Muscle of leg (tissue), 16 donors: ENCODE data around the gene AOC2. TPM values are rescaled to one million over a fixed set of nuclear protein-coding genes. Genes with fewer than 3 reads are reported as not detected.

ENCODE experiments used
- DNase-seq: peaks from one replicate; pipeline ENCODE4 v3.0.0; 2013
- H3K27ac ChIP-seq: one replicate; pipeline ENCODE4 v1.5.1; 2013; ENCODE audit warnings: mild to moderate bottlenecking, low read length, control low read depth
- H3K27me3 ChIP-seq: one replicate; pipeline ENCODE4 v1.6.1; 2013; ENCODE audit warnings: low read length; ENCODE audit not compliant: control insufficient read depth, insufficient read depth
- H3K36me3 ChIP-seq: one replicate; pipeline ENCODE4 v1.6.1; 2013; ENCODE audit warnings: low read length; ENCODE audit not compliant: control insufficient read depth, insufficient read depth
- H3K4me1 ChIP-seq: one replicate; pipeline ENCODE4 v1.6.1; 2013; ENCODE audit warnings: low read length; ENCODE audit not compliant: control insufficient read depth, insufficient read depth
- H3K4me3 ChIP-seq: one replicate; pipeline ENCODE4 v1.5.1; 2013; ENCODE audit warnings: low read length, control low read depth
- H3K9me3 ChIP-seq: replicated peaks from 2 replicates; pipeline ENCODE4 v1.6.1; 2013; ENCODE audit warnings: low read depth, low read length; ENCODE audit not compliant: control insufficient read depth
- WGBS: methylation state at CpG from one replicate; pipeline ENCODE4 v1.1.5; 2013; ENCODE audit warnings: missing lambda C conversion rate; ENCODE audit not compliant: insufficient coverage; 5-methylcytosine and 5-hydroxymethylcytosine counted together
- long read RNA-seq, 11 donors: transcript quantifications; one replicate each; lab custom pipeline, GENCODE V29; 2026
- polyA plus RNA-seq, 8 donors: library from polyadenylated mRNA; unstranded; fragments of 120-200 nt; gene quantifications; one replicate each; pipeline versions ENCODE4 v1.2.1 to v1.2.3, GENCODE V29; 2013; ENCODE audit warnings: inconsistent platforms in 1 of 8, low replicate concordance in 1 of 8; ENCODE audit not compliant: insufficient read length in 8 of 8, insufficient read depth in 1 of 8
- total RNA-seq: library from RNA; stranded (reverse); fragments of 120-200 nt; gene quantifications from one replicate; pipeline ENCODE4 v1.2.4, GENCODE V29; 2013

AOC2 gene
- 0.66 TPM for total RNA-seq
- polyA plus RNA-seq = 1 to 10 TPM in 1 of 8 donors, under 1 TPM in 7; 0.41 to 1.2 (median 0.84) TPM
- long read RNA-seq, donor 1 = 0 reads
- long read RNA-seq, donor 2 = 0 reads
- long read RNA-seq, donor 3 = 0 reads
- long read RNA-seq, donor 4, partial matches to known transcripts = 0 of 2 reads
- long read RNA-seq, donor 4, other reads (novel, unspliced or antisense) = 0 of 2 reads
- long read RNA-seq, donor 5, partial matches to known transcripts = 0 of 1 reads
- long read RNA-seq, donor 5, other reads (novel, unspliced or antisense) = 0 of 1 reads
- long read RNA-seq, donor 6 = 0 reads
- long read RNA-seq, donor 7 = 0 reads
- long read RNA-seq, donor 8, partial matches to known transcripts = 0 of 1 reads
- long read RNA-seq, donor 8, other reads (novel, unspliced or antisense) = 0 of 1 reads
- long read RNA-seq, donor 9 = 0 reads
- long read RNA-seq, donor 10 = 0 reads
- long read RNA-seq, donor 11 = 0 reads

GRCh38 chr17:42844271-42844670, at the start of gene AOC2:
Gene AOC2 (plus strand): TSS chr17:42844580. CDS start chr17:42844627, 47 bp downstream.
- no peak for DNase-seq
- Histone ChIP-seq H3K4me1 (peaks cover 4% of the 10 kb centered on the region), H3K9me3 (no peaks in the 10 kb centered on the region), H3K27ac (no peak within 1 kb of the TSS), H3K4me3 (no peak within 1 kb of the TSS), H3K36me3 (peaks cover 62% of the 10 kb centered on the region), H3K27me3 (no peaks in the 10 kb centered on the region)
- 91% methylated on average over 1 of the region's 4 CpGs for WGBS

GRCh38 chr17:42795061-42795460, 49.3 kb upstream of the AOC2 start:
- WGBS = 66% methylated on average over 3 of the region's 4 CpGs
- Histone ChIP-seq H3K4me1 (peaks cover 20% of the 10 kb centered on the region), H3K4me3 (no peak overlapping the region), H3K9me3 (no peaks in the 10 kb centered on the region), H3K27me3 (peaks cover 4% of the 10 kb centered on the region), H3K27ac (no peak overlapping the region), H3K36me3 (peaks cover 27% of the 10 kb centered on the region)
- no peak for DNase-seq

- Histone ChIP-seq H3K36me3 (peaks cover 27% of the 10 kb centered on the region), H3K27me3 (peaks cover 3% of the 10 kb centered on the region), H3K4me3 (no peak overlapping the region), H3K9me3 (no peaks in the 10 kb centered on the region), H3K27ac (no peak overlapping the region), H3K4me1 (peaks cover 20% of the 10 kb centered on the region)
- 74% methylated on average over 7 of the region's 10 CpGs for WGBS
- no peak for DNase-seq
Observed at GRCh38 chr17:42795465-42795864, 48.9 kb upstream of the AOC2 start.

- H3K27ac ChIP-seq = no peak overlapping the region
- no peaks in the 10 kb centered on the region for H3K27me3 ChIP-seq
- H3K9me3 ChIP-seq = no peaks in the 10 kb centered on the region
- H3K36me3 ChIP-seq = peaks cover 27% of the 10 kb centered on the region
- no peak overlapping the region for H3K4me3 ChIP-seq
- H3K4me1 ChIP-seq = peaks cover 20% of the 10 kb centered on the region
- 87% methylated on average over 11 of the region's 18 CpGs for WGBS
- no peak for DNase-seq
Observed at GRCh38 chr17:42796066-42796758, 48.2 kb upstream of the AOC2 start.

GRCh38 chr17:42797067-42798007, 47.0 kb upstream of the AOC2 start:
- Histone ChIP-seq H3K4me1 (peaks cover 20% of the 10 kb centered on the region), H3K9me3 (no peaks in the 10 kb centered on the region), H3K36me3 (peaks cover 27% of the 10 kb centered on the region), H3K27me3 (no peaks in the 10 kb centered on the region), H3K27ac (no peak overlapping the region), H3K4me3 (peak overlapping the region; percentile 93)
- no peak for DNase-seq
- WGBS = 78% methylated on average over 6 of the region's 10 CpGs

GRCh38 chr17:42798011-42798382, 46.4 kb upstream of the AOC2 start:
- H3K27ac ChIP-seq = peak overlapping the region; percentile 83
- no CpG with 5 or more reads among the region's 10 CpGs for WGBS
- no peak for DNase-seq
- no peaks in the 10 kb centered on the region for H3K27me3 ChIP-seq
- peaks cover 20% of the 10 kb centered on the region for H3K4me1 ChIP-seq
- H3K9me3 ChIP-seq = no peaks in the 10 kb centered on the region
- H3K36me3 ChIP-seq = peaks cover 27% of the 10 kb centered on the region
- peak overlapping the region; percentile 93 for H3K4me3 ChIP-seq

GRCh38 chr17:42798383-42799380, 45.7 kb upstream of the AOC2 start, which contains the start of the genes CNTD1 and COA3:
Gene CNTD1 (plus strand): TSS chr17:42798861. CDS start chr17:42799068, 207 bp downstream.
Gene COA3 (minus strand): TSS chr17:42798704. CDS start chr17:42798681, 23 bp downstream.
- no peaks in the 10 kb centered on the region for H3K27me3 ChIP-seq
- H3K4me3 ChIP-seq = peak within 1 kb of the TSS; percentile 93
- DNase-seq = peak; percentile 92
- peak within 1 kb of the TSS; percentile 83 for H3K27ac ChIP-seq
- peaks cover 20% of the 10 kb centered on the region for H3K4me1 ChIP-seq
- 26% methylated on average over 65 of the region's 66 CpGs for WGBS
- peaks cover 27% of the 10 kb centered on the region for H3K36me3 ChIP-seq
- H3K9me3 ChIP-seq = no peaks in the 10 kb centered on the region

GRCh38 chr17:42803074-42803883, 41.1 kb upstream of the AOC2 start:
- no peaks in the 10 kb centered on the region for H3K36me3 ChIP-seq
- H3K4me3 ChIP-seq = no peak overlapping the region
- H3K4me1 ChIP-seq = peaks cover 6% of the 10 kb centered on the region
- DNase-seq = no peak
- no CpG with 5 or more reads among the region's 2 CpGs for WGBS
- H3K9me3 ChIP-seq = no peaks in the 10 kb centered on the region
- H3K27ac ChIP-seq = no peak overlapping the region
- H3K27me3 ChIP-seq = no peaks in the 10 kb centered on the region
